Lower leg skin (tissue), 4 donors: ENCODE data around the gene PAPPA. TPM values are rescaled to one million over a fixed set of nuclear protein-coding genes. Genes with fewer than 3 reads are reported as not detected.

ENCODE experiments used
- DNase-seq, 2 donors: peaks; one replicate each; pipeline ENCODE4 v3.0.0-alpha.2; 2019; ENCODE audit warnings: low spot score in 2 of 2
- H3K4me3 ChIP-seq: fragments of 200-600 bp; sonication (generic); 2 replicates; pipeline ENCODE4 v1.5.1; 2017; ENCODE audit warnings: mild to moderate bottlenecking, low read depth; ENCODE audit not compliant: poor library complexity, severe bottlenecking
- CTCF ChIP-seq, 3 donors: fragments of 450-650 bp; IDR thresholded peaks; one replicate each; pipeline ENCODE4 v1.5.1; 2016; ENCODE audit warnings: antibody characterized with exemption in 3 of 3, mild to moderate bottlenecking in 3 of 3, moderate library complexity in 2 of 3
- POLR2A ChIP-seq, 2 donors: fragments of 450-650 bp; IDR thresholded peaks; one replicate each; pipeline ENCODE4 v1.6.1; 2016 to 2017; ENCODE audit warnings: antibody characterized with exemption in 2 of 2, mild to moderate bottlenecking in 1 of 2, moderate library complexity in 1 of 2
- WGBS, 2 donors: methylation state at CpG; one replicate each; pipeline ENCODE4 v1.1.5; 2018; 5-methylcytosine and 5-hydroxymethylcytosine counted together
- intact Hi-C: fragments of 100-400 bp; cut with DNase I; formaldehyde crosslinking; loops from one replicate; pipeline ENCODE4 v1.15.0; 2023; ENCODE audit warnings: low total_unique reads
- total RNA-seq, 4 donors: library from RNA; depleted of rRNA; stranded (reverse); fragments of >200 nt; gene quantifications; one replicate each; pipeline ENCODE4 v1.1.0, GENCODE V29; 2016

PAPPA gene
- total RNA-seq, 4 donors from 2014 or later: 0.64 to 2.2 (median 1.9) TPM

- TF ChIP-seq CTCF (IDR thresholded peaks at IDR 0.05) (no peak), POLR2A (IDR thresholded peaks at IDR 0.05) (no peak)
- no peak overlapping the region for H3K4me3 ChIP-seq
Measured at GRCh38 chr9:116442528-116442927, 288.9 kb downstream of the PAPPA start.

GRCh38 chr9:116447934-116448333 is 294.3 kb downstream of the PAPPA start:
- TF ChIP-seq CTCF (IDR thresholded peaks at IDR 0.05) (no peak), POLR2A (IDR thresholded peaks at IDR 0.05) (no peak)
- WGBS, 2 donors: 57 to 62% methylated on average over 6 of the region's 6 CpGs
- H3K4me3 ChIP-seq: no peak overlapping the region
- intact Hi-C loops: no loop called here
- DNase-seq: no peak

More at GRCh38 chr9:116442528-116442927, 288.9 kb downstream of the PAPPA start:
- DNase-seq: no peak
- intact Hi-C loops: no loop called here

- TF ChIP-seq POLR2A (IDR thresholded peaks at IDR 0.05) (no peak), CTCF (IDR thresholded peaks at IDR 0.05) (no peak)
- WGBS, 2 donors: 58 to 64% methylated on average over 3 of the region's 3 CpGs
- no peak for DNase-seq
- no peak overlapping the region for H3K4me3 ChIP-seq
- intact Hi-C loops: no loop called here
Measured at GRCh38 chr9:116448431-116448830, 294.8 kb downstream of the PAPPA start.

- H3K4me3 ChIP-seq: no peak overlapping the region
- 89% methylated on average over 3 of the region's 3 CpGs for WGBS, 2 donors
- TF ChIP-seq CTCF (IDR thresholded peaks at IDR 0.05) (no peak), POLR2A (IDR thresholded peaks at IDR 0.05) (no peak)
- intact Hi-C loops: no loop called here
- DNase-seq: no peak
Measured at GRCh38 chr9:116449949-116450348, 296.4 kb downstream of the PAPPA start.

GRCh38 chr9:116450378-116451139 is 297.0 kb downstream of the PAPPA start:
- no peak for TF ChIP-seq CTCF (IDR thresholded peaks at IDR 0.05)
- intact Hi-C loops: no loop called here
- 52 to 56% methylated on average over 3 of the region's 3 CpGs for WGBS, 2 donors
- DNase-seq: no peak
- H3K4me3 ChIP-seq: no peak overlapping the region
